ENCODE results near the gene RBX1.
"Not testable (repeated sequence)": the region's sequence is repeated elsewhere in the genome, so short reads cannot be mapped to it uniquely, and the experiment has no call there.

The RBX1 gene

DNA sequence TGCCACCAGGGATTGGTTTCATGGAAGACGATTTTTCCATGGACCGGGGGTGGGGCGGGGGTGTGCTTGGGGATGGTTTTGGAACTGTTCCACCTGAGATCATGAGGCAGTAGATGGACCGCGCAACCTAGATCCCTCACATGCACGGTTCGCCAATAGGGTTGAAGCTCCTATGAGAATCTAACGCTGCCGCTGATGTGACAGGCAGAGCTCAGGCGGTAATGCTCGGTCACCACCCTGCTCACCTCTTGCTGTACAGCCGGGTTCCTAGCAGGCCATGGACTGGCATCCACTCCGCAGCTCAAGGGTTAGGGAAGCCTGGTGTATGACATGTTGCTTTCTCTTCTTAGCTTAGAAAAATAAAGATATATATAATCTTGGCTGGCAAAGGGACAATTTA, 22.0 kb downstream of the RBX1 start:
- DNase-seq, result no peak

DNA sequence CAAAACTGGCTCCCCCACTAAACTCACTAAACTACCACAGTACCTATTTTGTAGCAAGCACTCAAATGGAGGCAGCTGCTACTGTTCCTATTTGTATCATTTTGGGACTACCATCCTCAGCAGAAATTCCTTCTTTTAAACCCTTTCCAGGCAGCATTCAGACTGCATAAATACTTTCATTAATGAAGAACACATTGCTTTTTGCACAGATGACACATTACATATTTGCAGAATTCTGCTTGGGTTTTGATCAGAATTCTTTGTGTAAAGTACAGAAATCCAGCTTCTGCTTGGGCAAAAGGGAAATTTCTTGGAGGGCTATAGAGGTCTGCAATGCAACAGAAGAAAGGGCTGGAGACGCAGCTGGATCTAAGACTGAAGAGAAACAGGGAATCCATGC, 24.2 kb downstream of the RBX1 start:
- no peak for DNase-seq

DNA sequence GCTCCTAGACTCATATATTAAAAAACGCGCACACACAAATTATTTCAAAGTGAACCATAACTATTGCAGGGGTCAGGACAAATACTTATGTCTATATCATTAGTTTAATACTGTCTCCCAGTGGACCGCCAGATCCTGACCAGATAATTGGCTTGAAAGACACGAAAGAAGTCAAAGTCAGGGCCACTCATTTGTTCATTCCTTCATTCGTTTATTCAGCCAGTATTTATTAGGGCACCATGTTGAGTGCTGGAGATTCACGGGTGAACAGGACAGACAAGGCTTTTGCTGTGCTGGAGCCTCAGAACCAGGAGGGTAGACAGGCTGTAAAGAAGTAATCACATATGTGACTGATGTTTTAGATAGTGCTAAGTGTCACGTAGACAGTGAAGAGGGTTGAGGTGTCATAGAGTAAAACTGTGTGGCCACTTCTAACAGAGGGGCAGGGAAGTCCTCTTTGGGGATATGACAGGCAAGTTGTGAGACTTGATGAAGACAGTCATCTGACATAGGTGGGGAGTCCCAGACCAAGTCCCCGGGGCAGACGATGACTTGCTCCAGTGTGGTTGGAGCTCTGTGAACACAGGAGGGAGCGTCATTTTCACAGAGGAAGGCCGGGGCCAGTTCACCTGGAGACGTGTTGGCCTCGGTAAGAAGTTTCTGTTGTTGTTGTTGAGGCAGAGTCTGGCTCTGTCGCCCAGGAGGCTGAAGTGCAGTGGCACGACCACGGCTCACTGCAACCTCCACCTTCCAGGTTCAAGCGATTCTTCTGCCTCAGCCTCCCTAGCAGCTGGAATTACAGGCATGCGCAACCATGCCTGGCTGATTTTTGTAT, 25.9 kb downstream of the RBX1 start:
- DNase-seq, result no peak

DNA sequence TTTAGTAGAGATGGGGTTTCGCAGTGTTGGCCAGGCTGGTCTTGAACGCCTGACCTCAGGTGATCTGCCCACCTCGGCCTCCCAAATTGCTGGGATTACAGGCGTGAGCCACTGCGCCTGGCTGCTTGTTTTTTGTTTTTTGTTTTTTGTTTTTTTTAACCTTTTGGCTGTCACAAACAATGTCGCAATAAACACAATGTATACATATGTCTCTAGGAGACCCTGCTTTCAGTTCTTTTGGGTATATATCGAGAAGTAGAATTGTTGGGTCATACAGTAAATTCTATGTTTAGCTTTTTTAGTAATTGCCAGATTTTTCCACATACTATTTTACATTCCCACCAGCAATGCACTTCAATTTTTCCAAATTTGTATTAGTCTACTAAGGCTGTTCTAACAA, 28.0 kb downstream of the RBX1 start:
- DNase-seq, result no peak

DNA sequence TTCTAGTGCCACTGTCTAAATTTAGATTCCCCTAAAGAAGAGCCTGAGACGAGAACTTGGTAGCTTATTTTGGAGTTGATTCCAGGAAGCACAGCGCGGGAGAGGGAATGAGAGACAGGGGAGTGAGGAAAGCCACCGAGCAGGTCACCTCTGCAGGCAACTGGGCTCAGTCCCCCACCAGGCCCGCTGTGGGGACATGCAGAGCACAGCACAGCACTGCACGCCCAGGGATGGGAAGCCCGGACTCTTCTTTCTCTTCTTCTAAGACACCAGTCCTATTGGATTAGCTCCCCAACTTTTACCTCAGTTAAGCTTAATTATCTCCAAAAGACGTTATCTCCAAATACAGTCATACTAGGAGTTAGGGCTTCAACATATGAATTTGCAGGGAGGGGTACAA, 28.7 kb downstream of the RBX1 start:
- DNase-seq, result no peak

DNA sequence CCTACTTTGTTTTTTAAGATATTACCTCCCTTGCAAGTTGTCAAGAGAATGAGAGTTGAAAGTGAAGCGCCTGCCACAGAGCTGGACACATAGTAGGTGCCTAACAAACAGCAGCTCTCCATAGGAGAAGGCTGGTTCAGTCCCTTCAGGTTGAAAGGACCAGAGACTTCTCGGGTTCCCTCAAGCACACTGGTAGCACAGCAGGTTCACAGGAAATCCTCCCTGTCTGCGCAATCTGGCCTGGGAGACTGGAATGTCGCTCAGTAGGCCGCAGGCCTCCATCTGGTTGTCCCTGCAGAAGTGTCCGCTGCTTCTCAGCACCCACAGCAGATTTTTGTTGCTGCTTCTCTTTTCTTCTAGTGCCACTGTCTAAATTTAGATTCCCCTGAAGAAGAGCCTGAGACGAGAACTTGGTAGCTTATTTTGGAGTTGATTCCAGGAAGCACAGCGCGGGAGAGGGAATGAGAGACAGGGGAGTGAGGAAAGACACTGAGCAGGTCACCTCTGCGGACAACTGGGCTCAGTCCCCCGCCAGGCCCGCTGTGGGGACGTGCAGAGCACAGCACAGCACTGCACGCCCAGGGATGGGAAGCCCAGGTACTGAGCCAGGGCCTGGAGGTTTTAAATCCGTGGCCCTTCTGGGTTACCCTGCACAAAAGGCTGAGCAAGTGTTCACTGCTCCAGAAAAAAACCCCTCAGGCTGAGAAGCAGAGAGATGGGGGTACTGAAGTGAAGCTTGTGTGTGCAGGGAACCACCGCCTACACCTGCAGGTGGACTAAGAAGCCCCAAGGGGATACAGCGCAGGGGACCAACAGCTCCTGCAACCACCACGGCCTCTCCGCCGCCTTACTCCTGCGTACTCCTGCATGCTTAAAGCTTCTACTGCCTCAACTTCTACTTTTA, 31.6 kb downstream of the RBX1 start:
- DNase-seq, result no peak

DNA sequence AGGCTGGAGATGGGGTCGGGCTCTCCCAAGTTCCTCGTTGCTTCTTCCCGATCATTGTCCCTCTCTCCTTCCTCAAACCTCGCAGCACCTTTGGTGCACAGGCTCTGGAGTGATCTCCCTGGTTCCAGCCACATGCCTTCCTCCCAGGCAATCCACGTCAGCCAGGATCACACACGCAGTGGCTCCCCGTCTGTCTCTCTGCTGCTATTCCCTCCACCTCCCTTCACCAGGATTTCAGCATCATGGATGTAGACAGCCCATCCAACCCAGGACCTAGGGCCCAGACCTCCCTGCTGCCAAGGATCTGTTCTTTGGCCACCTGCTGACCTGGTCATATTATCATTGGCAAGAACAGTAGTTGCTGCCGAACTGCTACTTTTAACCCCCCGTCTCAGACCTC, 40.1 kb downstream of the RBX1 start:
- no peak for DNase-seq

DNA sequence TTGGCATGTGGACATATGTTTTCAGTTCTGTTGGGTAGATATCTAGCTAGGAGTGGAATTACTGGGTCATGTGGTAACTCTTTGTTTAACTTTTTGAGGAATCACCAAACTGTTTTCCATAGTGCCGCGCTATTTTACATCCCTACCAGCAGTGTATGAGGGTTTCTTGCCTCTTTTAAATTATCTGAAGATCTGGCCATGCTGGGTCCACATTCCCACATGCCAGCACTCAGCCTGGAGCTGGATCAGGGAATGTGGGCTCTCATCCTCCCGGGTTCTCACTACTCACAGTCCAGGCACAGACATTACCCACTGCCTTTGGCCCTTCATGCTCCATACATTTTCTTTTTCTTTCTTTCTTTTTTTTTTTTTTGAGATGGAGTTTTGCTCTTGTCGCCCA, 44.6 kb downstream of the RBX1 start:
- no peak for DNase-seq

DNA sequence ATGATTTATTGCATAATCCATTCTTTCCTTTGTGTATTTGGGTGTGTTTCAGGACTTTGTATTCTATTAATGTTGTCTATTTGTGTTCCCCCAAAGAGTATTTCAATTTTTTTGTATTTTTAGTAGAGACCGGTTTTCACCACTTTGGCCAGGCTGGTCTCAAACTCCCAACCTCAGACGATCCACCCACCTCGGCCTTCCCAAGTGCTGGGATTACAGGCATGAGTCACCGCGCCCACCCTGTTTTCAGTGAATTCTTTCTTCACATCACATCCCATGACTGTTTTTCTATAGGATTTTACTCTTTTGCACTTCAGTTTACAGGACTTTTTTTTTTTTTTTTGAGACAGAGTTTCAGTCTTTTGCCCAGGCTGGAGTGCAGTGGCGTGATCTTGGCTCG, 46.3 kb downstream of the RBX1 start:
- DNase-seq, result no peak

DNA sequence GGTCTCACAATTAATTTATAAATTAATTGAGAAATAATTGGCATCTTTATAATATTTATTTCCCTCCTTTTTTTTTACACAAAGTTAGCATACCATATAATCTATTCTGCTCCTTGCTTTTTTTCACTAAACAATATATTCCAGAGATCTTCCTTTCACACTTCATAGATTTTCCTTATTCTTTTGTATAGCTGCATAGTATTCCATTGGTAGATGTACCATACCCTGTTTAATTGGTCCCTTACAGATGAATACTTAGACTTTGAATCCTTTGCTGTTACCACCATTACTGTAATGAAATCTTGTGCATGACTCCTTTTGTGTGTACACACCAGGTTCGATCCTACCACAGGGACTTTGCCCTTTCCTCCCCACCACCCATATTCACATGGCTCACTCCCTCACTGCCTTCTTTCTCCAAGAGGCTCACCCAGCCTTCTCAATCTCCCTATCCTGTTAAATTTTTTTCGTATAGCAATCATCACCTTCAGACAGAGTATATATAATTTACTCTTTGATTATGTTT, 48.9 kb downstream of the RBX1 start:
- no peak for DNase-seq

DNA sequence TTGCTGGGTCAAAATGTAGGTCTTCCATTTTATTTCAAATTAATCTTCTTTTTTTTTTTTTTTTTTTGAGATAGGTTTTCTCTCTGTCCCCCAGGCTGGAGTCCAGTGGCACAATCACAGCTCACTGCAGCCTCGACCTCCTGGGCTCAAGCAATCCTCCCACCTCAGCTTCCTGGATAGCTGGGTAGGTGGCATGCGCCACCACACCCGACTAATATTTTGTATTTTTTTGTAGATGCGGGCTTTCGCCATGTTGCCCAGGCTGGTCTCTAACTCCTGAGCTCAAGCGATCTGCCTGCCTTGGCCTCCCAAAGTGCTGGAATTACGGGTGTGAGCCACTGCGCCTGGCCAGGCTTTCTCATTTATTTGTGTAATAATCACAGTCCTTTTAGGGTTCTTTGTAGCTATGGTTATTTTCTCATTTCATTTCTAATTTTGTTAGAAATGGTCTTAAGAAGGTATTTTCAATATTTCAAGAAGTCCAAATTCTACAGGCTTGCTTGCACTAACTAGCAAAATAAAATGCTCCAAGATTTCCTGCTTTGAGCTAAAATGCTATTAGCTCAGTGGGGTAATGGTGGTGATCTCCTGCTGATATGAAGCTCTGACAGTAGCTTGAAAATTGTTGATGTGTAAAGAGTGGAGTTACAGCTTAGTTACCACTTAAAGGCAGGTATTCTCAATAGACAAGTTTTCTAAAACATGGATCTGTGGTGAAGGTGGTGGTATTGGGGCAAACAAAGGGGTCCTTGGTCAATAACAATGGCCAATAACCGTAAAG, 50.0 kb downstream of the RBX1 start:
- no peak for DNase-seq

DNA sequence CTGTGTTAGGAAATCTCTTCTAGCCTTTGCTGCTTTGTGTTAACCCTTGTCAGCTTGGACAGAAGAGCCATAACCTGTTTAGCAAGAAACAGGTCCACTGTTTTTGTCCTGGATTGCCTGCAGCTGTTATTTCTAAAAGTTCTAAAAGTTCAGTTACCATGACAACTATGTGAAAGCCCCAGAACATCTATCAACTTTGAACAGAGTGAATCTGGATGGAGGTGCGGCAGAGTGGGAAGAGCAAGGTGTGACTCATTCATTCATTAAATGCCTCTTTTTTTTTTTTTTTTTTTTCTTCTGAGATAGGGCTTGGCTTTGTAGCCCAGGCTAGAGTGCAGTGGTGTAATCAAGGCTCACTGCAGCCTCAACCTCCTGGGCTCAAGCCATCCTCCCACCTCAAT, 50.5 kb downstream of the RBX1 start:
- DNase-seq, result no peak

DNA sequence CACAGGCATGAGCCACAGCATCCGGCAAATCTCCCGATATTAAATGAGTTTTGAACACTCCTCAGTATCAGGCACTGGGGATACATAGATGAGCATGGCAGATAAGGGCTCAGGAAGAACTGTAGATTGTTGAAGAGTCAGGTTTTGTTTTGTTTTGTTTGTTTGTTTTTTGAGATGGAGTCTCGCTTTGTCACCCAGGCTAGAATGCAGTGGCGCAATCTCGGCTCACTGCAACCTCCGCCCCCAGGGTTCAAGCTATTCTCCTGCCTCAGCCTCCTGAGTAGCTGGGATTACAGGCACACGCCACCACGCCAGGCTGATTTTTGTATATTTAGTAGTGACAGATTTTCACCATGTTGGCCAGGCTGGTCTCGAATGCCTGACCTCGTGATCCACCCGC, 51.2 kb downstream of the RBX1 start:
- not testable (repeated sequence) for DNase-seq

DNA sequence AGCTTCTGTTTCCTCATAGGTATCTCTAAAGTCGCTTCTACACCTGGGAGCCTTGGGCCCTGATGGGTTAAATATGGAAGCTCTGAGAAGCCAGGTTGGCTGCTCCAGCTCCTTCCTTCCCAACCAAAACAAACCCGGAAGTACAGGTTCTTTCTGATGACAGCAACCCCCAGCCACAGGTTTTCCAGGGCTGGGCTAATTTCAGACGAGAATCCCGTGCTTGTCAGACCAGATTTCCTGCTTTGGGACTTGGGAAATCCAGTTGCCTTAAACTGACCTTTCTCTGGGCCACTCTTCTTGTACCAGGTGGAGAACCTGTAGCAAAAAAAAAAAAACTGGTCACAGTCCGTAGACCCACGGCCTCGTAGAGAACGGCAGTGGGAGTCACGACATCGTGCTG, 51.9 kb downstream of the RBX1 start:
- DNase-seq, result no peak

DNA sequence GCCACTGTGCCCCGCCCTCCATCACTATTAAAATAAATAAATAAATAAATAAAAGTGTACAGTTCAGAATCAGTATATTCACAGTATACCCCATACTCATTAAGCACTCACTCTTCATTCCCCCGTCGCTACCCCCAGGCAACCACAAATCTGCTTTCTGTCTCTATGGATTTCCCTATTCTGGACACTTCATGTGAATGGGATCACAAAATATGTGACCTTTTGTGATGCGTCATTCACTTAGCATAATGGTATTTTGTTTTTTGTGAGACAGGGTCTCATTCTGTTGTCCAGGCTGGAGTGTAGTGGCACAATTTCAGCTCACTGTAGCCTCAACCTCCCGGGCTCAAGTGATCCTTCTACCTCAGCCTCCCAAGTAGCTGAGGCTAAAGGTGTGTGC, 52.8 kb downstream of the RBX1 start:
- no peak for DNase-seq

DNA sequence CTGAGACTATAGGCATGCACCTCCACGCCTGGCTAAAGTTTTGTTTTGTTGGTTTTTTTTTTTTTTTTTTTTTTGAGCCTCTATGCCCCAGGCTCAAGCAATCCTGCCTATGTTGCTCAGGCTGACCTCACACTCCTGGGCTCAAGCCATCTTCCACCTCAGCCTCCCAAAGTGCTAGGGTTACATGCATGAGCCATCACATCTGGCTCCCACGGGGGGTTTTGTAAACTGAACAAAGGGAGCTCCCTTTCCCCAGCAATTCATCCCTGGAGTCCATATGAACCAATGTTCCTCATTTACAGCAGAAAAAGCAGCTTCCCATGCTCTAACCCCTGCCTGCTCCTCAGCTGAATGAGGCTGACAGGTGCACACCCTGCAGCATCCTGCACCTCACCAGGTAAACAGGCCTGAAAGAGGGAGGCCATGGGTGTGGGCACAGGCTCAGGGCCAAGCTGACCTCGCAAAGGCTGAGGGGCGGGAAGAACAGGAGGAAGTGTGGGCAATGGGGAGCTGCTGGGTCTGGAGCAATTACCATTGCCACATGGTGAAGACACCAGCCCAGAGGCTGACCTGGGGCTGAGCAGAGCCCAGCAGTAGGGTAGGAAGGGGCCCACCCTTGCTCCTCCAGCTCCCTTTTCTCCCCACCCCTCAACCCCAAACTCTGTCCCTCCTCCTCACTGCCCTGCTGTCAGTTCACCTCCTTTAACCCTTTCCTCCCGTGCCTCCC, 58.2 kb downstream of the RBX1 start:
- no peak for DNase-seq

DNA sequence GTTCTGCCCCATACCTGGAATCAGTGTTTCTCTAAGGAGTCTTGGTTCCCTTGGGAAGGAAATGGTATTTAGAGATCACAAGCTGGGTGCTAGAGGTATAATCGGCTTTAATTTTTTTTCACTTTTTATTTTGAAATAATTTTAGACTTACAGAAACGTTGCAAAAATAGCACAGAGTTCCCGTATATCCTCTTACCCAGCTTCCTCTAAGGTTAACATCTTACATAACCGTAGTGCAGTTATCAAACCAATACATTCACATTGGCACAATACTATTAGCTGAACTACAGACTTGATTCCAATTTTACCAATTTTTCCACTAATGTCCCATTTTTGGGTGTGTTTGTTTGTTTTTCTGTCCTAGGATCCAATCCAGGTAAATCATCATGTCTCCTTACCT, 63.8 kb downstream of the RBX1 start:
- DNase-seq, result no peak

DNA sequence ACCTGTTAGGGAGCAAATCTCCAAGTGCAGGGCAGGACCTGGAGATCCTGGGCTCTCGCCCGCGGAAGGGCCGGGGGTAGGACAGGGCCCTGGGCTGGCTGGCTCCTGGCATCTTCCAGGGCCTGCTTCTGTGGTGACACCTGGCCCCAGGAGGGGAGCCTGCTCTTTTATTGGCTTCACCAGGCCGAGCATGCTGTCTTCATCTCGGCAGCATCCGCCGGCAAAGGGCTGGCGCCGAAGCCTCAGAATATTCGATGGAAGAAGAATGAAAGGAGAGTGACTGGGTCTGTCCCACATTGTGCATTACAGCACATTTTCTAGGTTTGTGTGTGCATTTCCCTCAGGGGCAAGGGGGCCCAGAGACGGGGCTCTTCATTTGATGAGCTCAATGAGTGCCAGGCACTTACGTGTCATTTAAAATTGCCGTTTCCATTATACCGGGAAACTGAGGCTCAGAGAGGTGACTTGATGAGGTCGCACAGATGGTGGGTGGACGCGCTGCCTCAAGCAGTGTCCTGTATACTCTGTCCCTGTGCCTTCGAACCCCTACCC, 70.0 kb downstream of the RBX1 start:
- DNase-seq, result peak; percentile 20

DNA sequence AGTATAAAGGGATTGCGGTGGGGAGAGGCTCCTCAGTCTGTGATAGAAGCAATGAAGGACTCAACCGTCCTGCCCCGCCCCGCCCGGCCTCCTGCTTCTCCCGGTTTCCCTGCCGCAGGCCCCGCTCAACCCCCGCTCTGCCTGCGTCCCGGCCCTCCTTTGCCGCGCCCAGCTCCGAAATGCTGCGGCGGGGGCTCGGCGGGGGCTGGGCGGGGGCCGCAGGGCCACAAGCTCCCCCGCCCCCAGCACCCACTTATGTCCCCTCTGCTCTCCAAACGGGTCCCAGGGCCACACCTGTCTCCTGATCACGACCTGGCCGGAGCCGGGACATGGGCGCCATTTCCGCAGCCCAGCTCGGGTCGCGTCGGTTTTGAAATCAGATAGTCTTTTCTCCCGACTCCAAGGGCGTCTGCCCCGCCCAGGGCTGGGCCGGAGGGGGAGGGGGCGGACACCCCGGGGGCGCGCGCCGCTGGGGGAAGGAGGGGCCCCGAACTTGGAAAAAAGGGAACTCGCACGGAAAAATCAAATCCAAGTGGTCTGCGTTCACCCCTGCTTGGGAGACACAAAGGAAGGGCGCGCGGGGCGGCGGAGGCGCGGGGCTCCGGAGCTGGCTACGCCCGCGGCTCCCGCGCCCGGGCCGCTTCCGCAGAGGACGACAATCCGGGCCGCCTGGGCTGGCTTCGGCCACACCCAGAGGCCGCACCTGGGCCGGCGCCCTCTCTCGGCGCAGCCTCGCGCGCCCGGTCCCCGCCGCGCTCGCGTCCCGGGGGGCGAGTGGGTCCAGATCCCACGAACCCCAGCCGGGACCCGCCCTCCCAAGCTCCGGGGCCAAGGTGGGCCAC, 70.7 kb downstream of the RBX1 start:
- DNase-seq, result peak; percentile 31

DNA sequence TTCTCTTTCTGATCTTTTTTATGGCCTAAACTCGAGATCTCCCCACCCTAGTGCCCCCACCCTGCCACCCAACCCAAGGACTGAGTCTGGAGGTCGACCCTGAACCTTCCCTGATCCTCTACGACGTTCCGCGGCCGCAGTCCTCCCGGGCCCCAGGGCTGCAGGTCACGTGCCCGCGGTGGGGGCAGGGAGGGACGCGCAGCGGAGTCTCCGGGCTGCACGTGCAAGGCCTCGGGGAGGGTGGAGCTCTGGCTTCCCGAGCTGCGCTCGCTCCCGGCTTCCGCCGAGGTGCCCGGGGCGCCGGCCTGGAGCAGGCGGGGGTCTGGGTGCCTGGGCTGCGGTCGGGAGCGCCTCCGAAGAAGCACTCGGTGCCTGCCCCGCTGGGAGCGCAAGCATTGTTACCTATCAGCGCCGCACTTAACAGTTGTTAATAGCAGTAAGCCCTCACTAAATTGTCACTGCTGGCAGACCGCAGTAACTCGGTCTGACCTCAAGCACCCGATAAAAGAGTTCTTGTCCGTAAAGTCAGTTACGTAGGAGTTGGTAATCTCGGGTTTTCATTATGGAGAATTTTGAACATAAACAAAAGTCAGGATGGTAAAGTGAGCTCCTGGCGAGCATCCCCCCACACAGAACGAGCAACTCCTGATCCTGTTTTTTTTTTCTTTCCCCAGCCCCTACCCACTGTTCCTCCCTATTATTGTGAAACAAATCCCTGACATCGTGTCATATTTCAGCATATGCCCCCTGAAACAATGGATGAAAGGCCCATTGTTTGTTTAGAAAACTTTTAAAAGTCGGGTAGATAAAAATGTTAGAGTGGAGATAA, 71.5 kb downstream of the RBX1 start:
- peak; percentile 78 for DNase-seq
